Vagina (tissue), 2 donors: ENCODE data around the gene ARMC3.

Experiments used
- POLR2A ChIP-seq, 2 donors: fragments of 450-650 bp; IDR thresholded peaks; one replicate each; pipeline ENCODE4 v1.6.1; 2017; ENCODE audit warnings: antibody characterized with exemption in 2 of 2, mild to moderate bottlenecking in 2 of 2, moderate library complexity in 2 of 2
- POLR2AphosphoS5 ChIP-seq, 2 donors: sonication (generic); formaldehyde crosslinking; IDR thresholded peaks; one replicate each; pipeline ENCODE4 v1.9.0; 2017; ENCODE audit warnings: antibody characterized with exemption in 2 of 2, mild to moderate bottlenecking in 2 of 2, low read depth in 1 of 2; ENCODE audit not compliant: insufficient read depth in 1 of 2
- TF ChIP-seq, protein P1 (sequence below), 3 experiments: fragments of 450-650 bp in 2 of 3; fragments of 200-600 bp in 1 of 3; sonication (generic) in 1 of 3; IDR thresholded peaks; one replicate each; pipeline ENCODE4 v1.5.1; 2017 to 2019; ENCODE audit warnings: antibody characterized with exemption in 3 of 3, mild to moderate bottlenecking in 2 of 3, moderate library complexity in 2 of 3

DNA sequence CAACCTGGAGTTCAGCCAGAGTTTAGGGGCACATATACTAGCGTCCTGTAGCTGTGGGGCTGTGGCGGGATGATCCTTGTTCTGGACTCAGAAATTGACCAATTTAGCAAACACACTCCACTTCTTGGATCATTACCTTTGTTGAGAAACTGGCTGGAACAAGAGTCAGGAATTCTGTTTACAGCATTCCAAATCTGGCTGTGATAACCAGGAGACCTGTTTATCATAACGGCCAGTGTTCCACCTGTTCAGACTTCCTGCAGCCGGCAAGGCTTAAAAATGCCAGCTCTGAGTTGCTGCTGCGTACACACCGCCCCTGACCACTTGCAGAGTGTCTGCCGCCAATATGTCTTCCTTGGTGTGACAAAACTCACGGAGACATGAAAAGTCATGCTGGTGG is 64.8 kb downstream of the ARMC3 start:
- TF ChIP-seq, protein P1, sequence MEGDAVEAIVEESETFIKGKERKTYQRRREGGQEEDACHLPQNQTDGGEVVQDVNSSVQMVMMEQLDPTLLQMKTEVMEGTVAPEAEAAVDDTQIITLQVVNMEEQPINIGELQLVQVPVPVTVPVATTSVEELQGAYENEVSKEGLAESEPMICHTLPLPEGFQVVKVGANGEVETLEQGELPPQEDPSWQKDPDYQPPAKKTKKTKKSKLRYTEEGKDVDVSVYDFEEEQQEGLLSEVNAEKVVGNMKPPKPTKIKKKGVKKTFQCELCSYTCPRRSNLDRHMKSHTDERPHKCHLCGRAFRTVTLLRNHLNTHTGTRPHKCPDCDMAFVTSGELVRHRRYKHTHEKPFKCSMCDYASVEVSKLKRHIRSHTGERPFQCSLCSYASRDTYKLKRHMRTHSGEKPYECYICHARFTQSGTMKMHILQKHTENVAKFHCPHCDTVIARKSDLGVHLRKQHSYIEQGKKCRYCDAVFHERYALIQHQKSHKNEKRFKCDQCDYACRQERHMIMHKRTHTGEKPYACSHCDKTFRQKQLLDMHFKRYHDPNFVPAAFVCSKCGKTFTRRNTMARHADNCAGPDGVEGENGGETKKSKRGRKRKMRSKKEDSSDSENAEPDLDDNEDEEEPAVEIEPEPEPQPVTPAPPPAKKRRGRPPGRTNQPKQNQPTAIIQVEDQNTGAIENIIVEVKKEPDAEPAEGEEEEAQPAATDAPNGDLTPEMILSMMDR (IDR thresholded peaks at IDR 0.05), result no peak
- TF ChIP-seq POLR2AphosphoS5 (IDR thresholded peaks at IDR 0.05; ENCODE audit: insufficient read depth in 1 of 2, low read depth in 1 of 2) (no peak), POLR2A (IDR thresholded peaks at IDR 0.05) (no peak)
